ENCODE measurements around the gene SLC6A16.
"Not testable (repeated sequence)": the region's sequence is repeated elsewhere in the genome, so short reads cannot be mapped to it uniquely, and the experiment has no call there.

SLC6A16 gene
- 3.2 reads per million, percentile 12 among the genes with 10 or more reads in this experiment for total RNA-seq

DNA sequence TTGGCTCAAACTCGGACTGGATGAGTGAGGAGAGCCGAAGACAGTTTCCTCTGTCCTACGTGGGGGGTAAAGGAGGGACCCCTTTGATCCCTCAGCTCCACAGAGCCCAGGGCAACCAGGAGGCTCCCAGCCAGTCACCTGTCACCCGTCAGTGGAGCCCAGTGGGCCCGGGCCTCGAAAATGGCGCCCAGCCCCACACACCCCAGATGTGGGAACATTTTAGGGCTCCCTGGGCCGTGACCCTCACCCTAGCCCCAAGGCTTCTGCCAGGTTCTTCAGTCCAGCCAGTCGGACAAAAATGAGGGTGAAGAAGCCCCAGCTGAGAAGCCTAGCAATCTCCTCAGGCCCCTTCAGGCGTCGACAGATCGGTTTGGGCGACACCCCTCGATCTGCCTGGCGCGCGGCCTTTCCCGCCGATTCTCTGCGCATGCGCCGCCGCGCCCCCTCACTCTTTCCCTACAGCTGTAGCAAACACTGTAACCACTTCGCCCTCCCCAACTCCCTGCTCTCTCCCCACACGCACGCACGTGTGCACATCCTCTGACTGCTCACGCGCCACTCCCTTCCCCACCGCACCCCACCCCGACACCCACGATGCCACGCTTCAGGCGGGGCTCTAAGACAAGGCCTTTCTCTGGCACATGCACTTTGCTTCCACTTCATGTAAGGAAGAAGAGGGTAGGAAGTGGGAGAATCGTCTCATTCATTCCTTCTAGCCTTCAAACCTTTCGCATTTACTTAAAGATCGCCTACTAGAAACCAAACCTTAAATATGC, at the start of gene SLC6A16:
SLC6A16 (minus strand) TSS at position 391 of the 776 bp plus-strand sequence. CDS start 13,844 bp downstream, outside the sequence.
- no peak for DNase-seq

DNA sequence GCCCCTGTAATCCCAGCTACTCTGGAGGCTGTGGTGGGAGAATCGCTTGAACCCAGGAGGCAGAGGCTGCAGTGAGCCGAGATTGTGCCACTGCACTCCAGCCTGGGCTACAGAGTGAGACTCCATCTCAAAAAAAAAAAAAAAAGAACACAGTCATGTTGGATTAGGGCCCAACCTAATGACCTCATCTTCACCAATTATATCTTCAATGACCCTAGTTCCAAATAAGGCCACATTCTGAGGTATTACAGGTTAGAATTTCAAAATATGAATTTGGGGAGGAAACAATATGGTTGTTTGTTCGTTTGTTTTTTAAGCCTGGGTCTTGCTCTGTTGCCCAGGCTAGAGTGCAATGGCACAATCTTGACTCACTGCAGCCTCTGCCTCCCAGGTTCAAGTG, 48.2 kb upstream of the SLC6A16 start:
- DNase-seq, result not testable (repeated sequence)

DNA sequence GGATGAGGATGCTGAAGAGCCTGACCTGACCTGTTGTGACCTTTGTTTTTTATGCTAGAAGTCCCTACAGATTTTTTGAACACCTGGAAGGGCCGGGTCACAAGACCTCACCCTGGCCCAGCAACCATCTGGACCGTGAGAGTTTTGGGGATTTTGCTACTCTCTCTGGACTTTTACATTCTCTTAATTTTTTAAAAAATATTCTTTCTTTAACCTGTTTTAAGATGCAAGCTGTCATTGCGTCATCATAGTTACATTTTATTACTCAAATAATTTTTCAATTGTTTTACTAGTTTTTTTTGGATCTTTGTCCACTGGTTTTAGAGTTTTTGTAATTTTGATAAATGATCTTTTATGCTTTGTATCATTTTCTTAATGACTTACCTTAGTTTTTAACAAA, 46.2 kb upstream of the SLC6A16 start:
- DNase-seq, result no peak

DNA sequence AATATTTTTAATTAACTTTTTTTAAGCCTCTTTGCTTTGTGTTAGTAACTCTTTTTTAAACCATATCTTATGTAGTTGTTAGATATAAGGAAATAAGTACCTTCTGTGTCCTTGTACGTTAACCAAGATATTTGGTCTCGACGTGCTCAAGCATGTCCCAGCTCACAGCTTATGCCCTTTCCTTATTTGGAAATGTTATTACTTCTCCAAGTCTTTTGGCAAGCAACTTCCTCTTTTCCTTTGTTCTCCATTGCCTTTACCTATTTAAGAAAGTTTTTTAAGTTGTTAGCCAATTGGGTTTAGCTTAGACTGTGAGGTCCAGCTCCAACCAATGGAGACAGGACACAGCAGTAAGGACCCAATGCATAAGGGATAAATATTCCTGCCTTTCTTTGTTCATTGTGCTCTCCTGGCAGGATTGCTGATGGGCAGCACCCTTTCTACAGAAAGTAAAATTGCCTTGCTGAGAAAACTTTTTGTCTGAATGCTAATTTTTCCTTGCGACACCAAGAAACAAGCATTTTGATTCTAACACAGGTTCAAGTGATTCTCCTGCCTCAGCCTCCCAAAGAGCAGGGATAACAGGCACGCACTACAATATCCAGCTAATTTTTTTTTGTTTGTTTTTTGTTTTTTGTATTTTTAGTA, 43.8 kb upstream of the SLC6A16 start:
- DNase-seq, result no peak

DNA sequence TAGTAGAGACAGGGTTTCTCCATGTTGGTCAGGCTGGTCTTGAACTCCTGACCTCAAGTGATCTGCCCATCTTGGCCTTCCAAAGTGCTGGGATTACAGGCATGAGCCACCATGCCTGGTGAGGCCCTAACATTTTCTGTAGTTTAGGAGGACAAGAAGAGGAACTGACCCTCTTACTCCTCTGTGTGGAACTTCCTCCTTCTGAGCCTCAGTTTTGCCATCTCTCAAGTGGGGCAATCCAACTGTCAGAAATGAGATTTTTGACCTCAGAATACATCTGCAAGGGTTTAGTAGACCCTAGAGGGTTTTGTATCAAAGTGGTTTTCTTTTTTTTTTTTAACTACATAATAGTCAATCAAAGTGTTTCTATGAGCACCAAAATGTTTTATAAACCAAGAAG, 41.1 kb upstream of the SLC6A16 start:
- no peak for DNase-seq

DNA sequence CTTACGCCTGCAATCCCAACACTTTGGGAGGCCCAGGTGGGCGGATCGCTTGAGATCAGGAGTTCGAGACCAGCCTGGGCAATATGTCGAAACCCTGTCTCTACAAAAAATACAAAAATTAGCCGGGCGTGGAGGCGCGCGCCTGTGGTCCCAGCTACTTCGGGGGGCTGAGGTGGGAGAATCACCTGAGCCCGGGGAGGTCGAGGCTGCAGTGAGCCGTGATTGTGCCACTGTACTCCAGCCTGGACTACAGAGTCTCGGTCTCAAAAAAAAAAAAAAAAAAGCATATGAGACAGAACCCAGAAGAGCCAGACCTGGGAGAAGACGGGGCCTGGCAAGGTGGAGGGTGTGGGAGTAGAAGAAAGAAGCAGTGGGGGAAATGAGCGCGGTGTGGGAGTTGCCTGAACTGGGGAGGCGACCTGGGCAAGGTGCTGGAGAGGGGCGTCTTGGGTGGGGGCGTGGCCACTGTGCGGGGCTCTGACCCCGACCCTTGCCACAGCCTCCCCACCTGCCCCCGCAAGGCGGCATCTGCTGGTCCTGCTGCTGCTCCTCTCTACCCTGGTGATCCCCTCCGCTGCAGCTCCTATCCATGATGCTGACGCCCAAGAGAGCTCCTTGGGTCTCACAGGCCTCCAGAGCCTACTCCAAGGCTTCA, 39.2 kb upstream of the SLC6A16 start:
- no peak for DNase-seq

DNA sequence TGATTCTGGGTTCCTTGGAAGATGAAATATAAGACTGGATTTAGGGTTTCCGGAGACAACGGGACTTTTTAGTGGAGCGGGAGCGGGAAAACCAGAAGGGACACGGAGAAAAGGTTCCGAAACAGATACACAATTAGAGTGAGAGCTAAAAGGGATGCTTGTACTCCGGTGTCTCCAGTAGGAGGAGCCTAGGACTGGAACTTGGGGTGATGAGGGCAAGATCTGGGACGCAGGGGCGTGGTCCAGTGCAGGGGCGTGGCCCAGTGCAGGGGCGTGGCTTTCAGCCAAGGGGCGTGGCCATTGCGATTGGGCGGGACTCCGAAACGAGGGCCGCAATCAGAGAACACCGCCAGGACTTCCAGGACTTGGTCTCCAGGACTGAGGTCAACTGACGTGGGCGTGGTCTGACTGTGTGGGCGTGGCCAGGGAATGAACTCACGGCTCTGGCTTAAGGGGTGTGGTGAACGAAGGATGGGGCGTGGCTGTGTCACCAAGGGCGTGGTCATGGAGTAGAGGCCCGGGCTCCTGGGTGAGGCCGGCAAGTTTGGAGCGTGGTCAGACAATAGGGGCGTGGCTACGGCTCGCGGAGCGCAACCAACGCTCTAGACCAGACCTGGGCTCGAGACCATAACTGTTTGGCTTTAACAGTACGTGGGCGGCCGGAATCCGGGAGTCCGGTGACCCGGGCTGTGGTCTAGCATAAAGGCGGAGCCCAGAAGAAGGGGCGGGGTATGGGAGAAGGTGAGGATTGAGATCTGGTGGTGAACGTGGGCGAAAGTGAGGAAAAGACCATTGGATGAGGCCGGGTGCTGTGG, 38.5 kb upstream of the SLC6A16 start, which contains the start of gene DKKL1:
DKKL1 (plus strand) TSS at position 610 of the 815 bp plus-strand sequence; CDS start at position 732, 122 bp downstream.
- DNase-seq, result peak; percentile 38

DNA sequence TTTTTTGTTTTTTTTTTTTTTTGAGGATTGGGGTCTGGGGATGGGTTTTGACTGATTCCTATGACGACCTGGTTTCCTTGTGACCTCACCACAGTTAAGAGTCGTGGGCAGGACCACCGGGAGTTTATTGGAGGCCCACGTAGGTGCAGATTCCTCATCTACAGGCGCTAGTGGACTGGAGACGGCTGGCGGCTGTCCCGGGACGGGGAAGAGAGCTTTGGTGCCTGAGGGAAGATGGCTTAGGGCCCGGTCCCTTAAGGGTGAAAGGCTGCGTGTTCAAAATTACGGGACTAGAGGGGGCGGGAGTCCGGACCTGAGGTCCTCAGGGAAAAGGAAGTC, 37.9 kb upstream of the SLC6A16 start:
- DNase-seq, result no peak

DNA sequence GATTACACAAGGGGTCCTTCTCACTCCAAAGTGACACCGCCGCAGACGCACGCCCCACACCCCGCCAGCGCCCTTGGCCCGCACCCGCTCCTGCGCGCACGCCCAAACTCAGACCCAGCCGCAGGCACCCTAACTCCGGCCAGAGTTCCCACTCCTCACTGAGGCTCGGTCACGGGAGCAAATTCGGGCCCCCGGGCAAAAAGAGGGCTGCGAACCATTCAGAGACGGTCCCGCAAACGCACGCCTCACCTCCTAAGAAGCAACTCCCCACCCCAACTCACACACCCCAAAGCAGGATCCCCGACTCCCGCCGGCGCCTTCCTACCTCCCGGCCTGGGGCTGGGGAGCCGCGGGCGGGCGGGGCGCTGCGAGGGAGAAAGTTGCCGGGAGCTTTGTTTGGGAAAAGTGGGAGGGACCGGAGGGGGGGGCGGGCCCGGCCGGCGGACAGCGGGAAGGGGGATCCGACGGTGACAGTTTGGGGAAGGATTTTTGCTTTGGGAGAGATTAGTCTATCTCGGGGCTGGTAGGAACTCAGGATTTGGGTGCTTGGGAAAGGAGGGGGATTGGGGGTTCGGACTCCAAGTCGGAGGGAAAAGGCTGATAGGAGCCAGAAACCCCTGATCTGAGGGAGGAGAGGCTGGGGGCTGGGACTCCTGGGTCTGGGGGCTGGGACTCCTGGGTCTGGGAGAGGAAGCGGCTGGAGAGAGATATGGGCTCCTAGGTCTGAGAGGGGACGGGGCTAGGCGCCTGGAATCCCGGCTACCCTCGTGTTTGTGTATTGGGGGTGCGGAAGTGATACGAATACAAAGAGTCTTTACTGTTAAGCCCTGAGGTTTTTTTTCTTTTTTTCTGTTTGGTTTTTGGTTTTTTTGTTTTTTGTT, 37.3 kb upstream of the SLC6A16 start, which contains the start of gene TEAD2:
TEAD2 (minus strand) TSS at position 369 of the 881 bp plus-strand sequence. CDS start 2,341 bp downstream, outside the sequence.
- DNase-seq, result no peak

DNA sequence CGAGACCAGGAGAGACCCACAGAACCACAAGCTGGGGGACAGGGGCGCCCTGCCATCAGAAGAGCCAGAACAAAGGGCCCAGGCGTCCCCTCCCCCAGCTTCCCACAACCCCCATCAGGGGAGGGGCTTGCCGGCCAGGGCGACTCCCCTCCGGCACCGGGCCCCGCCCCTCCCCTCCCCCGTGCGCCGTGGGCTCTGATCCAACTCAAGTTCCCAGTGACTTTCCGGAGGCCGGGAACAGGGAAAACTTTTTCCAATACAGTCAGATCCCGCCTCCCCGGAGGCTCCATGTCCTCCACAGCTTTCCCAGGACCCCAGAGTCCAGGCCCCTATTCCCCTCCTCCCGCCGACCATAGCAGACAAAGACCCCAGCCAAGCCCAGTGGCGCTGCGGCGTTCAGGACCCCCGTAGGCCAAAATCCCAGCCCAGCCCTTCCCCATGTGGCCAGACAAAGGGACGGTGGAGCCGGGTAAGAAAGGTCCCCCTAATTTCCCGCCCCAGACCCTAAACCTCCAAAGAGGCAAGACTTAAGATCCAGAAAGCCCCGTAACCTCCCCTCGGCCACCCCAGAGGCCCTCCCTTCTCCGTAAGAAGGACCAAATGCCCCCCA, 36.6 kb upstream of the SLC6A16 start:
- DNase-seq, result no peak

DNA sequence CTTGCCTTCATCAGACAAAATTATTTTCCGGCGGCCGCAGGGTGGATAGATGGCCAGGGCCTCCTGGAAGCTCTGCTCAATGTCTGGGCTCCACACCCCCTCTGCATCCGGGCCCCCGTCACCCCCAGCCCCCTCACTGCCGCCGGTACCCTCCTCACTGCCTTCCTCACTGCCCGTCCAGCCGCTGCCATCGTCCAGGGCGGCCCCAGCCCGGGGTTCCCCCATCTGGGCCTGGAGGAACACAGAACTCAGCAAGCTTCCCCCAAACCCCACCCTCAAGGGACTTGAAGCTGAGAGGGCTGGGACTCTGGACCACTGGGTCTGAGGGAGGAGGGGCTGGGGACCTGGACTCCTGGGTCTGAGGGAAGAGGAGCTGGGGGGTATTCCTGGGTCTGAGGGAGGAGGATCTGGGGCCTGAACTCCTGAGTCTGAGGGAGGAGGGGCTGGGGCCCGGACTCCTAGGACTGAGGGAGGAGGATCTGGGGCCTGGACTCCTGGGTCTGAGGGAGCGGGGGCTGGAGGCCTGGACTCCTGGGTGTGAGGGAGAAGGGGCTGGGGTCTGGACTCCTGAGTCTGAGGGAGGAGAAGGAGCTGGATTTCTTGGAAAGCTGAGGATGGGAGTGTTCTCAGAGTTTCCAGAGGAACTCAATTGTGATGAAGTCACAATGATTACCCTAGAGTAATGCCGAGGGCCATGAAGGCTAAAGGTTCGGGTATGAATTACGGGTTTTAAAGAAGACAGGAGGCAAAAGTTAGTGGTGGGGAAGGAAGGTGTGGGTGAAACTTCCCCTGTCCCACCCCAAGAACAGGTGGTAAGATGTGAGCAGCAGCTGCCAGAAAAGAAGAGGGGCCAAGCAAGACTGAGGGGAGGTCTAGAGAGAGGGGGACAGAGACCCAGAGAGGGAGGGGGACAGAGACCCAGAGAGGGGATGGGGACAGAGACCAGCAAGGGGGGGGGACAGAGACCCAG, 35.1 kb upstream of the SLC6A16 start:
- no peak for DNase-seq

DNA sequence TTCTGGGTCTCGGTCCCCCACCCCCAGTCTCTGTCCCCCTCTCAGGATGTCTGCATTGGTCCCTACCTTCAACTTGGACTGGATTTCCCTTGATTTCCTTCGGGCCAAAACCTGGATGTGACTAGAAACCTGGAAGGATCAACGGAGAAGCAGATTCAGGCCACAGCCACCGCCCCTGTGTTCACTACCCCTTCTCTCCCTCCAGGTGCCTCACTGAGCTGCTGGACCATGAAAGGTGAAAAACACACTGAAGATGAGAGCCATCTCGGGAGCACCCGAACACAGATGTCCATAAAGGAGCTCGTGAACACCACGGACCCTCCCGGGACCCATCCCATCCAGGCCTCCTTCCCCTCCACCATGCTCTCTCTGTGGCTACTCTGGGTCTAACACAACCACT, 32.2 kb upstream of the SLC6A16 start:
- DNase-seq, result no peak

DNA sequence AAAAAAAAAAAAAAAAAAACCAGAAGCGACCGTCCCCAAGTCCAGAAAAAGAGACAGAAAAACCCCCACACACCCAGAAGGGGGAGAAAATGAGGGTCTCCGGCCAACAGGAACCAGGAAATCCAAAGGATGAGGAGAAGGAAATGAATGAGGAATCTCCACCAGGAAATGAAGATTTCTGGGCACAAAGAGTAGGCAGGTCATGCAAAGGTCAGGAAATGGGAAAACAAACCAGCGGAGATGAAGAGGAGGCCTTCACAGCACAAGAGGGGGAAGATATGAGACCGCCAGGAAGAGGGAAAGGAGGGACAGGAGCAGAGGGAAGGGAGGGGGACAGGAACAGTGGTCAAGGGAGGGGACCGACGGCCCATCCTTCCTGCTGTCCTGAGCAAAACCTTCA, 31.4 kb upstream of the SLC6A16 start:
- DNase-seq, result no peak

DNA sequence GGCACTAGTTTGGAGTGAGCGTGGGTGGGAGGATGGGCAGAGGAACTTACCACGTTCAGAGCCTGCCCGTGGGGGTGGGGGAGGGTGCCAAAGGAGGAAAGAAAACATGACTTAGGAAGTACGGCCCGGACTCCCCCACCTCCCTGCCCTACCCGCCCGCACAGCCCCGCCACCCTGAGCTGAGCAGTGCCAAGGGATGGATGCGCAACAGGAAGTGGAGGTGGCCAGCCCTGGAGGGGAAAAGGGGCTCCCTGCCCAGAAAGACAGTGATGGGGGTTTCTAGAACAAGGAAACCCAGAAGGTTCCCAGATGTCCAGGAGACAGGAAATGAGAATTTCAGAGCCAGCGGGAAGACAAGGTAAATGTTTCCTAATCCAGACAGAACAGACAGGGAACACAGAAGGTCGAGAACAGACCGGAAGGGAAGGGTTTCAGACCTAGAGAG, 30.9 kb upstream of the SLC6A16 start:
- DNase-seq, result no peak

DNA sequence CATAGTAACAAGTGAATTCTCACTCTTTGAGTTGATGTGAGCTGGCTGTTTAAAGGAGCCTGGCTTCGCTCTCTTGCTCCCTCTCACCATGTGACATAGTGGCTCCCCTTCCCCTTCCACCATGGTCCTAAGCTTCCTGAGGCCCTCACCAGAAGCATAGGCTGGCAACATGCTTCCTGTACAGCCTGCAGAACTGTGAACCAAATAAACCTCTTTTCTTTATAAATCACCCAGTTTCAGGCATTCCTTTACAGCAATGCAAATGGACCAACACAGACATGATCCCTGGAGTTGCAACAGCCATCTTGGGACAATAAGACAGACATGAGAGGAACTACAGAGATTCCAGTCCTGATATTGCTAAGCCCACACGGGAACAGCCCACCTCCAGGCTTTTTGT, 24.6 kb upstream of the SLC6A16 start:
- no peak for DNase-seq

DNA sequence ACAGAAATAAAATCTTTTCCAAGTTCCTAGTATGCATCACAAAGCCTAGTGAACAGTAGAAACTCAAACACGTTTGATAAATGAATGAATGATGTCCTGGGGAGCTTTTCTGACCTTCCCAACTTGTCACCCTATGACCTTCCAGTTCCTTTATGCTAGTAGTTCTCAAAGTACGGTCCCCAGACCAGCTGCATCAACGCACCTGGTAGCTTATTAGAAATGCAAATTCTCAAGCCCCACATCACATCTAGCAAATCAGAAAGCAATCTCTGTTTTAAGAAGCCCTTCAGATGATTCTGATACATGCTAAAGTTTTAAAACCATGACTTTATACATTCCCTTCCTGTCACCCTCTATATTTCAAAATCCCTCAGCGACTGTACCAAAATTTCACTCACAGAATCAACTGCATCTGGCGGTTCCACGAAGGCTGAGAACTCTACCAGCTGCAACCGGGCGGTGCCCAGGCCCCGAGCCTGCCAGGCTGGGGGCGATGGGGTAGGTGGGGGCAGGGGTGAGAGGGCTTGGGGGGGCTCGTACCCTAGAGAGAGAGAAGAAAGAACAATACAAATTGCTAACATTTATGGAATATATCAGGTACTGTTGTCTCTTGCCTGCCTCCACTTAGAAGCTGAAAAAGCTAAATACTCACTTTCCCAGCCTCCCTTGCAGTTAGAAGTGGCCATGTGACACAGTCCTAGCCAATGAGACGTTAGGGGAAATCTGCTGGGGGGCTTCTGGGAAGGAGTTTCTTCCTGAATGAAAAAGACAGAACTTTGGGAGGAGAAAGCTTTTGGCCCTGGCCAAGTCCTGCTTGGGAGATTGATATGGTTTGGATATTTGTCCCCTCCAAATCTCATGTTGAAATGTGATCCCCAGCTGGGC, 23.6 kb upstream of the SLC6A16 start:
- no peak for DNase-seq

DNA sequence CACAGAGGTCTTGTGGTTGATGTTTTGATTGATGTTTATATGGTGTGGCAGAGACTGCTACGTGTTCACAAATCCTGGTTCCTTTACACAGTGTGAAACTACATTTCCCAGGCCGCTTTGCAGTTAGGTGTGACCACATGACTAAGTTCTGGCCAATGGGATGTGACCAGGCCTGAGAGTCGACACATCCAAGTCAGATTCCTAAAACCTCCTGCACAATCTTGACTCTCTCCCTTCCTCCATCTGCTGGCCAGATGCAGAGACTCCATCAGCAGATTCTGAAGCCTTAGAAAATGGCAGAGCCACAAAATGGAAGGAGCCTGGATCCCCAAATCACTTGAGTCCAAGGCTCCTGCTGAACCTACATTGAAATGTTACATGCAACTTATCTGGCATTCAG, 22.8 kb upstream of the SLC6A16 start:
- DNase-seq, result no peak

DNA sequence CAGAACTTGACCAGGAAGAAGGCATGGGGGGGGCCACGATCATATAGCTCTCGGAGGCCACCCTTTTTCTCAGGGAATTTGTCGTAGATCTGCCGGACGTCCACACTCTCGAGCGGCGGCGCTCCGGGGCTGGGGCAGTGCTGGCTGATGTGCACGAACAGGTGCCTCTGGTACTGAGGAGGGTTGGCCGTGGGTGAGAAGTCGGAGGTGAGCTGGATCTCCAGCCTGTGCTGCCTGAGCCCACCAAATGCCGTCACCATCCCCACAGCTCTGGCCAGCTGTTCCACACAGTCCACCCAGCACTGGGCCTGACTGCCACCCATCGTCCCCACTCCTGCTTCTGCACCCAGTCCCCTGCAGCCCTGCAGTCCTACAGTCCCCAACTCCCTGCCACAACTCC, 22.2 kb upstream of the SLC6A16 start:
- no peak for DNase-seq
